PC-3 (cell line): ENCODE results near the gene EIF3F. TPM values are rescaled to one million over a fixed set of nuclear protein-coding genes. Genes with fewer than 3 reads are reported as not detected.

ENCODE experiments used
- ATAC-seq: fragments of 200-7000 bp; cut with Tn5 transposase; 2 replicates; pipeline ENCODE4 v1.9.1; 2020; ENCODE audit warnings: mild to moderate bottlenecking, moderate library complexity
- BruUV-seq: library from RNA; stranded (reverse); fragments of 400-500 nt; replicated peaks from 2 replicates; lab custom pipeline; 2021; lab: Mats Ljungman, UMichigan
- CTCF ChIA-PET: fragments of 300-600 bp; sonication (Branson Sonifier 250); formaldehyde crosslinking; loops from one replicate; lab custom pipeline; 2022; ENCODE audit warnings: antibody characterized with exemption; lab: Charles Lee
- POLR2A ChIA-PET: fragments of 300-600 bp; sonication (Branson Sonifier 250); formaldehyde crosslinking; loops from one replicate; lab custom pipeline; 2022; ENCODE audit warnings: antibody characterized with exemption; ENCODE audit not compliant: unreplicated experiment; lab: Charles Lee
- DNase-seq: peaks from one replicate; pipeline ENCODE4 v3.0.0-alpha.2; 2015
- H2AFZ ChIP-seq: fragments of 300-600 bp; sonication (generic); 2 replicates; pipeline ENCODE4 v1.6.0; 2016; ENCODE audit warnings: antibody characterized with exemption, low read length
- H3F3A ChIP-seq: fragments of 300-600 bp; sonication (generic); one replicate; pipeline ENCODE4 v1.6.0; 2017; ENCODE audit warnings: antibody characterized with exemption, low read length, control low read depth, mild to moderate bottlenecking; ENCODE audit not compliant: unreplicated experiment
- H3K27ac ChIP-seq: fragments of 300-600 bp; sonication (generic); 2 replicates; pipeline ENCODE4 v1.5.1; 2016; ENCODE audit warnings: mild to moderate bottlenecking, low read length
- H3K27me3 ChIP-seq: fragments of 300-600 bp; sonication (generic); 2 replicates; pipeline ENCODE4 v1.6.1; 2016; ENCODE audit warnings: low read length, mixed read lengths
- H3K36me3 ChIP-seq: fragments of 300-600 bp; sonication (generic); 2 replicates; pipeline ENCODE4 v1.6.1; 2016; ENCODE audit warnings: low read depth, mixed run types, low read length, mixed read lengths
- H3K4me1 ChIP-seq: fragments of 300-600 bp; sonication (generic); 2 replicates; pipeline ENCODE4 v1.5.1; 2016; ENCODE audit warnings: low read length; ENCODE audit not compliant: insufficient read depth
- H3K4me2 ChIP-seq: fragments of 300-600 bp; sonication (generic); 2 replicates; pipeline ENCODE4 v1.6.0; 2016; ENCODE audit warnings: low read length
- H3K4me3 ChIP-seq: fragments of 300-600 bp; sonication (generic); 2 replicates; pipeline ENCODE4 v1.5.1; 2016; ENCODE audit warnings: mild to moderate bottlenecking, low read length, mixed read lengths
- H3K79me2 ChIP-seq: fragments of 300-600 bp; sonication (generic); 2 replicates; pipeline ENCODE4 v1.6.1; 2017; ENCODE audit warnings: low read length, mixed read lengths
- H3K9ac ChIP-seq: fragments of 300-600 bp; sonication (generic); 2 replicates; pipeline ENCODE4 v1.6.0; 2016; ENCODE audit warnings: mild to moderate bottlenecking, low read length
- H3K9me2 ChIP-seq: fragments of 300-600 bp; sonication (generic); replicated peaks from 2 replicates; pipeline ENCODE4 v1.6.1; 2016; ENCODE audit warnings: mixed run types, low read length, mixed read lengths
- H3K9me3 ChIP-seq: fragments of 300-600 bp; sonication (generic); 2 replicates; pipeline ENCODE4 v1.6.1; 2016; ENCODE audit warnings: low read length, mixed read lengths
- H4K20me1 ChIP-seq: fragments of 300-600 bp; sonication (generic); 2 replicates; pipeline ENCODE4 v1.6.1; 2016; ENCODE audit warnings: low read length, mixed read lengths
- CTCF ChIP-seq: fragments of 300-600 bp; sonication (generic); conservative IDR thresholded peaks from 2 replicates; pipeline ENCODE4 v1.5.1; 2017; ENCODE audit warnings: antibody characterized with exemption, low read depth, mild to moderate bottlenecking, low read length
- EZH2 ChIP-seq: fragments of 300-600 bp; sonication (generic); IDR thresholded peaks from one replicate; pipeline ENCODE4 v1.6.1; 2017; ENCODE audit warnings: antibody characterized with exemption, mild to moderate bottlenecking, low read length; ENCODE audit not compliant: unreplicated experiment
- EZH2phosphoT487 ChIP-seq: fragments of 300-600 bp; sonication (generic); IDR thresholded peaks from 2 replicates; pipeline ENCODE4 v1.6.1; 2018; ENCODE audit warnings: mild to moderate bottlenecking, antibody characterized with exemption, low read length, borderline replicate concordance
- intact Hi-C: fragments of 100-400 bp; cut with micrococcal nuclease; formaldehyde crosslinking; loops from 2 replicates; pipeline ENCODE4 v1.9.0; 2023
- total RNA-seq: library from RNA; depleted of rRNA; stranded (reverse); fragments of >200 nt; gene quantifications from 2 replicates; pipeline ENCODE4 v1.2.3, GENCODE V29; 2014

The EIF3F gene
- total RNA-seq, 1 experiment from 2014 or later: 227 TPM

GRCh38 chr11:7949934-7950333 is 37.2 kb upstream of the EIF3F start:
- 0 out of 2 replicates have a peak, but pooled peaks cover 3% of the 10 kb centered on the region for H3K4me1 ChIP-seq
- no peaks in the 10 kb centered on the region for H3K27me3 ChIP-seq
- intact Hi-C loops: no loop called here
- H3K9ac ChIP-seq: no peak overlapping the region
- H3K4me3 ChIP-seq: no peak overlapping the region
- BruUV-seq: no TSS peak
- H3K4me2 ChIP-seq: no peak overlapping the region
- no peak for ATAC-seq
- H3K9me3 ChIP-seq: no peaks in the 10 kb centered on the region
- ChIA-PET CTCF (no interaction called here), POLR2A (interaction anchor here (0.7 kb wide), 1 partner anchor 28 kb away, joined by 3 read pairs; no protein-coding TSS in a partner anchor)
- H3K79me2 ChIP-seq: no peaks in the 10 kb centered on the region
- H3K27ac ChIP-seq: no peak overlapping the region
- H3K36me3 ChIP-seq: no peaks in the 10 kb centered on the region
- TF ChIP-seq CTCF (no peak), EZH2 (no peak), EZH2phosphoT487 (no peak)
- no peaks in the 10 kb centered on the region for H3K9me2 ChIP-seq
- DNase-seq: no peak
- H2AFZ ChIP-seq: no peak overlapping the region
- H4K20me1 ChIP-seq: no peaks in the 10 kb centered on the region
- peaks cover 3% of the 10 kb centered on the region for H3F3A ChIP-seq

- H3K36me3 ChIP-seq: no peaks in the 10 kb centered on the region
- CTCF ChIA-PET: interaction anchor here (1.0 kb wide), 1 partner anchor 32 kb away, joined by 3 read pairs; the partner anchor contains the start of gene EIF3F
- TF ChIP-seq CTCF (no peak), EZH2 (no peak), EZH2phosphoT487 (no peak)
- H3K4me1 ChIP-seq: peaks cover 3% of the 10 kb centered on the region; the same call in 1 of the 2 replicates
- H3K9ac ChIP-seq: no peak overlapping the region
- POLR2A ChIA-PET: no interaction called here
- peaks cover 7% of the 10 kb centered on the region for H3F3A ChIP-seq
- no peaks in the 10 kb centered on the region for H3K27me3 ChIP-seq
- H3K4me2 ChIP-seq: no peak overlapping the region
- H3K4me3 ChIP-seq: no peak overlapping the region
- no peaks in the 10 kb centered on the region for H3K9me3 ChIP-seq
- no peaks in the 10 kb centered on the region for H3K79me2 ChIP-seq
- no peak overlapping the region for H3K27ac ChIP-seq
- intact Hi-C loops: no loop called here
- ATAC-seq (peak; percentile 82), DNase-seq (peak; percentile 39)
- H3K9me2 ChIP-seq: no peaks in the 10 kb centered on the region
- no TSS peak for BruUV-seq
- H4K20me1 ChIP-seq: no peaks in the 10 kb centered on the region
- no peak overlapping the region for H2AFZ ChIP-seq
Measured at GRCh38 chr11:7955191-7955590, 31.9 kb upstream of the EIF3F start.

- Histone ChIP-seq H3K79me2 (no peaks in the 10 kb centered on the region), H3K4me3 (no peak overlapping the region), H3K9me2 (no peaks in the 10 kb centered on the region), H3K27me3 (no peaks in the 10 kb centered on the region), H3F3A (peaks cover 5% of the 10 kb centered on the region), H3K36me3 (no peaks in the 10 kb centered on the region), H2AFZ (0 out of 2 replicates have a peak overlapping the region, but pooled peaks have one; percentile 11), H4K20me1 (no peaks in the 10 kb centered on the region), H3K4me2 (peak overlapping the region; percentile 68; the same call in 1 of the 2 replicates), H3K9me3 (no peaks in the 10 kb centered on the region), H3K27ac (peak overlapping the region; percentile 88), H3K4me1 (peaks cover 38% of the 10 kb centered on the region), H3K9ac (no peak overlapping the region)
- ChIA-PET POLR2A (no interaction called here), CTCF (interaction anchor here (0.8 to 1.0 kb wide), 2 partner anchors 23 to 59 kb away, joined by 3 to 5 read pairs; partner anchors contain the start of gene EIF3F)
- ATAC-seq: no peak
- no TSS peak for BruUV-seq
- DNase-seq: no peak
- intact Hi-C loops: no loop called here
- TF ChIP-seq EZH2phosphoT487: no peak
Measured at GRCh38 chr11:7964261-7964660, 22.9 kb upstream of the EIF3F start.
